ENCODE measurements around the gene KCNH2.

DNA sequence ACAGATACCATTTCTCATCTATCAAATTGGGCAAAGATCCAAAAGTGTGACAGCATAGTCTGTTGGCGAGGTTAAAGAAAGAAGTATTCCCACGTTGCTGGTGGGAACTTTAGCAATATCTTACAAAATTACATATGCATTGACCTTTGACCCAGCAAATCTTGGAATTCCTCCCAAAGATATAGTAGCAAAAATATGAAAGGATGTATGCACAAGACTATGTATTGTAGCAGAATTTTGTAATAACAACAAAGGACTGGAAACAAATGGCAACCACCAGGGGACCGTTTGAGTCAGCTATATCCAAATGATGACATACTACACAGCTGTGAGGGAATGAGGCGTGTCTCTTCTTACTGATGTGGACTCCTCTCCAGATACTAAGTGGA lies 50.2 kb downstream of the KCNH2 start:
- TF ChIP-seq CTCF (IDR thresholded peaks at IDR 0.05) (no peak), POLR2A (IDR thresholded peaks at IDR 0.05) (no peak)
